ENCODE results near the gene RNF225.
A peak's percentile ranks its signal among the peaks of the same experiment; 100 is the strongest.
"Not testable (repeated sequence)": the region's sequence is repeated elsewhere in the genome, so short reads cannot be mapped to it uniquely, and the experiment has no call there.

The RNF225 gene

DNA sequence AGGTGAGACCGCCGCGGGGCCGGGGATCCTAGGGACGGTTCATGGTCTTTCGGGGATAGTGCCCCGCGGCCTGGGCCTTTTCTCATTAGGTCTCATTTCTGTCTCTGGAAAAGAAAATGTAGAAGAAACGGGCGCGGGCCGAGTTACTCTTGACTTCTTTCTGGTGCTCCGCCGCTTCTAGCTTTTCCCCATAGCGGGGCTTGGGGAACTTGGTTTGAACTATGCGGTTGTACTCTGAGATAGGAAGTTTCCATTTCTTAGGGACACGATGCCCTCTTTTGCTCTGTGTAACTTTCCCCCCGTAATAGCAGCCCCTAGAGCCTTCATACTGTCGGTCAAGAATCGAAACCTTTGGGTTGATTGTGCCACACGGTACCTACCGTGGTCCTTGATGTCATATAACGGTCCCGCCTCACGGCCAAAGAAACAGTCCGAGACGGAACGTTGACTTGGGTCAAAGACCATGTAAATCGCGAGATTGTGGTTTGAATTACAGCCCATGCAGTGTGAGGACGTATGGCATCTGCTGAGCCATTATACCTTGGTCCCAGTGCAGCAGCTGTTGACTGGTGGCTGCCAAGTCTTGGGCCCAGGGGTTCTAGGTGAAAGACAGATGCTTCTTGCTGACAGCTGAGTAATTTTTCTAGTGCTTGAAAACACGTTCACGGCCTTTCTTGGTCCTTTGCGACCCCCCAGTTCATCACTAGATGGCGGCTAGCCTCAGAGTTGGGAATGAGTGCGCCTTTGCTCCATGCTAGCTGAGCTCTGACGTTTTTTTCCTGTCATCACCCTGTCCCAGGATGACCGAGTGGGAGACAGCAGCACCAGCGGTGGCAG, 7.9 kb upstream of the RNF225 start:
- DNase-seq (ENCODE audit: low spot score) = no peak

DNA sequence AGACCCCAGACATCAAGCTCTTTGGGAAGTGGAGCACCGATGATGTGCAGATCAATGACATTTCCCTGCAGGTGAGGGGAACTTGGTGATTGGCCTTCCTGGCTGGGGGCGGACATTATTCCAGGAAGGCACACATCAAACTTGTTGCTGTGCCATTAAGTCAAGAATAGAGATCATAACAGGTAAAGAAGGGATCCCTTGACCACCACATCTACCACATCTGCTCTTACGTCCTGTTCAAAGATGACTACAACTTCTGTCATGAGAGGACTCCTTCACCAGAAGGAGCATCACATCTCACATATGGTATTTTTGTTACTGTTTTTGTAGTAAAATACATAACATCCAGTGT, 7.3 kb upstream of the RNF225 start:
- no peak for DNase-seq (ENCODE audit: low spot score)

DNA sequence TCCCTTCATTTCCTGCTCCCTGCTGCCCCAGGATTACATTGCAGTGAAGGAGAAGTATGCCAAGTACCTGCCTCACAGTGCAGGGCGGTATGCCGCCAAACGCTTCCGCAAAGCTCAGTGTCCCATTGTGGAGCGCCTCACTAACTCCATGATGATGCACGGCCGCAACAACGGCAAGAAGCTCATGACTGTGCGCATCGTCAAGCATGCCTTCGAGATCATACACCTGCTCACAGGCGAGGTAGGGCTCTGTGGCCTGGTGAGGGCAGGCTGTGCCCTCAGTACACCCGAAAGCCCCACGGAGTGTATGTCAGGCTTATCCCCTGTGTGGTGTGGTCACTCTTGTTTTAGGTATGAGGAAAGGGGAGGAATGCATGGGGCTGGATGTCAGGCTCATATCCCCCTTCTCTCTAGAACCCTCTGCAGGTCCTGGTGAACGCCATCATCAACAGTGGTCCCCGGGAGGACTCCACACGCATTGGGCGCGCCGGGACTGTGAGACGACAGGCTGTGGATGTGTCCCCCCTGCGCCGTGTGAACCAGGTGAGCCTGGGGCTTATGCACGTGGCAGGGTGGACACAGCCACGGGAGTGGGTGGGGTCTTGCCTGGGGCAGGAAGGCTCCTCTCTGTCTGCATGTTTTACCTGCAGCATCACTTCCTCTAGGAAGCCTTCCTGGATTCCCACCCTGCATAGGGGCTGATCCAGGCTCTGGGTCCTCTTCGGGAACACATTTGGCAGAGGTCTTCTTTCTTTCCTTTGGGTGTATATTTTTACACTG, 2.3 kb upstream of the RNF225 start:
- no peak for DNase-seq (ENCODE audit: low spot score)

DNA sequence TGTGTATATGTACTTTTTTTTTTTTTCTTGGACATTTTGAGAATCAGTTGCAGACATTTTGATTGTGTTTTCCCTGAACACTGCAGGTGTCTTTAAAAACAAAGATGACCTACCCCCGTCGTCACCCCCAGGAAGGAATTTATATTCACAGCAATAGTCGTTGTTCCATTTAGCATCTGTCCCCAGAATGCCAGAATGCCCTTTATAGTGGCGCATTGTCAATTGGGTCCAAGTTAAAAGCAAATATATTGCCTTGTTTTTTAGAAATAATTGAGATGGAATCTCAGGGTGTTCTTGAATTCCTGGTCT, 1.8 kb upstream of the RNF225 start:
- no peak for DNase-seq (ENCODE audit: low spot score)

DNA sequence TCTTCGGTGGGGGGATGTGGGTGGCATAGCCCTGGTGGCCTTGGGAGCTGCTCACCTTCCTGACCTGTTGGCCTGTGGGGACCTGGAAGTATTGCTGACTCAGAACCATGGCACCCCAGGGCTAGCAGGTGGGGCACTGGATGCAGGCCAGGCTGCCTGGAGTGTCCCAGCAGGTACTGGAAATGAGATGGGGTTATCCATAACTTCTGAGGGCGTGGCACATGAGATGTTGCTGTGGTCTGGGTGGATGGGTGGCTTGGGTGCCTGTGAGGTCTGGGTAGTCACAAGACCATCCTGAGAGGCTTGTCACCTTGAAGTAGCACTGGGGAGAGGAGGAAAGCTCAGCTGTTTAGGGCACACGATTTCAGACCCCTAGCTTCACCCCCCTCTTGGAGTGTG, 636 bp upstream of the RNF225 start:
- no peak for DNase-seq (ENCODE audit: low spot score)

DNA sequence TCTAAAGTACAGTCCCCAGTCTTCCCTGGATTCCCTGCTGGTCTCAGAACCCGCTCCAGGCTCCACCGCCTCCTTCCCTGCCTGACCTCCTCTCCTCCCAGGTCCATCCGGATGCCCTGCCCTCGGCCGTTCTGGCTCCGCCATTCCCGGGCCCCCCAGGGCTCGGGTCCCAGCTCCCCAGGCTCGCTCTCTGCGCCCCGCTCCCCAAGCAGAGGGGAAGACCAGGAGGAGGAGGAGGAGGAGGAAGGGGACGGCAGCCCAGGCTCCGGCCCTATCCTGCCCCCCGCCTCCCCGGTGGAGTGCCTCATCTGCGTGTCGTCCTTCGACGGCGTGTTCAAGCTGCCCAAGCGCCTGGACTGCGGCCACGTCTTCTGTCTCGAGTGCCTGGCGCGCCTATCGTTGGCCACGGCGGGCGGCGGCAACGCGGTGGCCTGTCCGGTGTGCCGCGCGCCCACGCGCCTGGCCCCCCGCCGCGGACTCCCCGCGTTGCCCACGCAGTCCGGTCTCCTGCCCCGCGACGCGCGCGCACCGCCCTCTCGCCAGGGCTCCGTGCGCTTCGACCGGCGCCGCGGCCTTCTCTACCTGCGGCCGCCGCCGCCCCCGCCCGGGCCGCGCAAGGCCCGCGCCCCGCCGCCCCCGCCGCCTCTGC, 647 bp downstream of the RNF225 start:
- DNase-seq (ENCODE audit: low spot score) = no peak

DNA sequence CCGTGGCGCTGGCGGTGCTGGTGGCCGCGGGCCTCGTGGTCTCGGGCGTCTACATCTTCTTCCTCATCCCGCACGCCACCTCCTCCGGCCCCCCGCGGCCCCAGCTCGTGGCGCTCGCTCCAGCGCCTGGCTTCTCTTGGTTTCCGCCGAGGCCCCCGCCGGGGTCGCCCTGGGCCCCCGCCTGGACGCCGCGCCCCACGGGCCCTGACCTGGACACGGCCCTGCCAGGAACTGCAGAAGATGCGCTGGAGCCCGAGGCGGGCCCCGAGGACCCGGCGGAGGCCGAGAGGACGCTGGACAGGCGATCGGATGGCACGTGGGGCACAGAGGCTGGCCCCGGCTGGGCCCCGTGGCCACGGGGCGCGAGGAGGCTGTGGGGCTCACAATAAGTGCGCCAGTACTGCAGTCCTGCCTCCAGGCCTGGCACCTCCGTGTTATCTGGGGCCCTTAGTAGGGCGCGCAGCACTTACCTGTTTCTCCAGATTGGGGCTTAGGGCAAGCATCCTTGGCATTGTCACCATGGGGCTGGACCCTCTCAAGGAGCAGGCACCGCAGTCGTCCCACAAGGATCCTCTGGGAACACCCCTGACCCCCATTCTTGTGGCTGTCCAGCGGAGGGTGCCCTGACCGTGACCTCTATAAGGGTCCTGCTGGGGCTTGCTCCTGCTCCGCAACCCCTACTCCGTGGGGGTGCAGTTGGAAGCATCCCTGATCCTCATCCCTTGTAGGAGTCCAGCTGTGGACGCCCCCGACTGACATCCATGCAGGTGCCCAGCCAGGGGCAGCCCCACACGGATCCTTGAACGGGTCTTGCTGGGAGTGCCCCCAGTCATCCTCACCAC, 1.5 kb downstream of the RNF225 start:
- DNase-seq (ENCODE audit: low spot score) = no peak

DNA sequence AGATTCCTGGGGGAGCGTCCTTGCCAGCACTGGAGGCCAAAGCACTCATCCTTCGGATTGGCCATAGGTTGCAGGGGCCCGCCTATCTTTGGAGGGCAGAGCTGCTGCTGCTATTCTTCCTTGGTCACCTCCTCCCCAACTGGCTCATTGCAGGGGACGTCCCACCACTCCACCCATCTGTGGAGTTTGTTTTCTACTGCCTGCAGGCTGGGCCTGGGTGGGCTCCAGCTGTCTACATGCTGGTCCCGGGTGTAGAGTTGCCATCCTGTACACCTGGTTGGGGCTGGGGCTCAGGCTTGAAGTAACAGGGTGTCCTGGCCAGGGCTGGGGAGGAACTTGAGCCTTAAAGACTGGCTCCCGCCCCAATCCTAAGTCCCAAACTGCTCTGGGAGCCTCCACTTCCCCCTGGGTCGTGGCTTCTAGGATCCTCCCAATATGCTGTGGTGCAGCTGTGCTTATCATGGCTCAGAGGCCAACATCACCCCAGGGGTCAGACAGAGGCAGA, 2.1 kb downstream of the RNF225 start:
- no peak for DNase-seq (ENCODE audit: low spot score)

DNA sequence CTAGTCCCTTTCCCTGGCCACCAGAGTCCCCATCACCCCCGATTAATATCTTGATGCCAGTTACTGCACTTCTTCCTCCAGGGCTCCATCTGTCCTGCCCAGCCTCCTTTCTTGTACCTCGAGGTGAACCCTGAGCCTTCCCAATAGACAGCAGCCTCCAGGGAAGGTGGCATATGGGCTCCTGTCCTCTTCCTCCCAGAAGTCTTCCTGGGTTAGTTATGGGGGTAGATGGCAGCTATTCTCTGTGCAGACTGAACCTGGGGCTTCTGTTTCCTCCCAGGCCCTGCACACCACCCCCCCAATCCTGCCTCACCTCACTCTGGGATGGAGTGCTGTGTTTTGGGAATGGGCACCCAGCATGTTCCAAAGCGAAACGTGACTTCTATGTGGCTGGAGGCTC, 2.6 kb downstream of the RNF225 start:
- DNase-seq (ENCODE audit: low spot score) = no peak

DNA sequence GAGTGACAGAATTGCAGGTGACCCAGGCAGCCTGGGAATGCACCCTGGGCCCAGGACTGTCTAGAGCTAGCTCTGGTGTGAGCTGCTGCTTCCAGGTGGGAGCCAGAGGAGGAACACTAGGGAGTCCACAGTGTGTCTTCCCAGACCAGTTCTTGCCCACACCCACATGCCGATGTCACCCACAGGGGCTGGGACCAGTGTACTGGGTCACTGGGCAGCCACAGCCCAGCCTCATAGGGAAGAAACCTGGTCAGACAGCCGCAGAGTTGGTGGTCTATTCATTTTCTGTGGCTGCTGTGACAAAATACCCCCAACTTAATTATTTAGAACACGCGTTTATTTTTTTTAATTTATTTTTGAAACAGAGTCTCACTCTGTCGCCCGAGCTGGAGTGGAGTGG, 3.1 kb downstream of the RNF225 start:
- DNase-seq (ENCODE audit: low spot score) = no peak

DNA sequence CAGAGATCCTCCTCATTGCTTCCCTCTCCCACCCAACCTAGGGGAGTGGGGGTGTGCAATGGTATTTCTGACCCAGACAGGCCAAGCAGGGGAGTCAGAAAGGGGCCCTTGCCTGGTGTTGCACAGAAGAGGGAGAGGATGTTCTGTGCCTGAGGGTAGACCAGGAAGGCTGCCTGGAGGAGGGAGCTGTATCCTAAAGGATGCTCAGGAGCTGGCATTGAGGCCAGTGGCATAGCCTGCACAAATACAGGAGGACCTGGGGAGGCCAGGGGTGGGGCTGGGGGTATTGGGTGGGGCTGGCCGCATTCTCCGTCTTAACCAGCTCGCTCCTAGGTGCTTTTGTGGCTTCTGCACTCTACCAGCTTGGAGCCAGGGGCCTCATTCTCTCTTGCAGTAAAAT, 4.4 kb downstream of the RNF225 start:
- peak; percentile 3 for DNase-seq (ENCODE audit: low spot score)

DNA sequence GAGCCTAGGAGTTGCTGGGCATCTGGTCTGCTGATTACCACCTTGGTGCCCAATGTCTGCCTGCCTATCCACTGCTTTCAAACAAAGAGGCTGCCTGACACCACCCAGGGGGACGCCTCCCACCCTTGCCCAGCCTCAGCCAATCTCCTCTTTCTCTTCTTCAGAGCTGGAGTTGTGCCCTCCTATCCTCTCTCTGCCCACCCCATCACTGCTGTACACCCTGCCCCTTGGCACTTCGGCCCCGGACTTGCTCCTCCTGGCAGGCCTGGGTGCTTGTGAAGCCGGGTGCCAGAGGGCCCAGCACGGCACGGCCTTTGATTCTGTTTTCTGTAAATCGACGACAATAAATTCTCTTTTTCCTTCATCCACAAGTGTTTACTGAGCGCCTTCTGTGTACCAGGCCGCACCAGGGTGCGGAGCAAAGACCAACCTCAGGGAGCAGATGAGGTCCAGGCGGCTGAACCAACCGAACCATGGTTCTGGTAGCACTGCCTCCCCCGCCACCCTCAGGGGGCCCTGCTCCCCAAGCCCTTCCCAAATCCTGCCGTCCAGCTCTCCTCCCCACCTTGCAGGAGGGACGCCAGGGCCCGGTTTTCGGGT, 5.0 kb downstream of the RNF225 start:
- no peak for DNase-seq (ENCODE audit: low spot score)

DNA sequence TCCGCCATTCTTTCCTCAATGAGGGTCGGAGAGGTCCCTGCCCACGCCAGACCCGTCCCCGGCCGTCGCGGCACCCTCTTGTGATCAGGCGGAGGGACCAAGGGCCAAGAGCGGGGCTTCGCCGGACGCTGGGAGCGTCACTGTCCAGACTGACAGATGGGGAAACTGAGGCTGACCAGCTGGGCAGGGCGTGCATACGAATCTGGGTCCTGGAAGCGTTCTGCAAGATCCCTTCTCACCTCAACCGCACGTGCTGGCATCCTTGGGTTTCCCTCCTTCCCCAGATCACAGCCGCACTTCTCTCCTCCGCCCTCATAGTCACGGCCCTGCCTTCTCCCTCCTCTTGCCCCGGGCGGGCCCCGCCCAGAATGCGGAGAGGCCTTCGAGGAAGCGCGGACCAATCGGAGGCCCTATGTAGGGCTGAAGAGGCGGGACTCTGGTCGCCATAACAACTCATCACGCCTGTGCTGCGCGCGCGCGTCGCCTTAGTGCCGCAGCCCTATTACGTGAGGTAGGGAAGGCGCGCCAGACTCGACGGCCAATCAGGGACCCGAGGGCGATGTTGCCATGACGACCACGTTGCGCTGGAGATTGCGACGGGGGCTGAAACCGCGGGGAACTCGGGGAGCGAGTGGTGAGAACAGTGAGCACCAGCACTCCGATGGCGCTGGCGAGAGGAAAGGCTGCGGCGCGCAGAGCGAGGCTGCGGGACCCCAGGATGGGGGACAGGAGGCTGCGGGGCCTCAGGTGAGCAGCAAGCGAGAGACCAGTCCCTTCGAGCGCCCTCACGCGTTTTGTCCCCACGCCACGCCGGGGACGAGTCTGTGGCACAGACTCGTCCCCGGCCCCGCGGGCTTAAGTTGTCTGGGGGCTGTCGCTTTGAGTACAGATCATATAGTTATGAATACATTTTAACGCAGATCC, 5.7 kb downstream of the RNF225 start:
- peak; percentile 98 for DNase-seq (ENCODE audit: low spot score)

DNA sequence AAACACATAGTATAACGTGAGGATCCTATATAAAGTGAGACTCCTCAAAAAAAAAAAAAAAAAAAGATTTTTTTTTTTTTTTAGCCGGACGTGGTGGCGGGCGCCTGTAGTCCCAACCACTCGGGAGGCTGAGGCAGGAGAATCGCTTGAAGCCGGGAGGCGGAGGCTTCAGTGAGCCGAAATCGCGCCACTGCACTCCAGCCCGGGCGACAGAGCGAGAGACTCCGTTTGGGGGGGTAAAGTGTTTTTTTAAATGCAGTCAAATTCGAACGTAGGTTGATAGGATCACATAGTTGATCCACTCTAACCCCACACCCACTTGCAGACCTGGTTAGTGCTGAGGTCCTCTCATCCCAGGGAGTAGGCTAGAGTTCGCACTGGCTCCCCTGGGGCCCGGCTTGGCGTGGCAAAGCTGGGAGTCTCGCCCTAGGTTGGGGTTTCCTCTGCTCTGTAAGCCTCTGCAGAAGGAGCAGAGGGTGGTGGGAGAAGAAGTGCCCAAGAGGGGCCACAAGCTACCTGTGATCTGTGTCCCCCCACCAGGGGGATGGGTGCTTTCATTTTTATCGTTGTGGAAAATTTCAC, 6.5 kb downstream of the RNF225 start:
- DNase-seq (ENCODE audit: low spot score) = no peak

DNA sequence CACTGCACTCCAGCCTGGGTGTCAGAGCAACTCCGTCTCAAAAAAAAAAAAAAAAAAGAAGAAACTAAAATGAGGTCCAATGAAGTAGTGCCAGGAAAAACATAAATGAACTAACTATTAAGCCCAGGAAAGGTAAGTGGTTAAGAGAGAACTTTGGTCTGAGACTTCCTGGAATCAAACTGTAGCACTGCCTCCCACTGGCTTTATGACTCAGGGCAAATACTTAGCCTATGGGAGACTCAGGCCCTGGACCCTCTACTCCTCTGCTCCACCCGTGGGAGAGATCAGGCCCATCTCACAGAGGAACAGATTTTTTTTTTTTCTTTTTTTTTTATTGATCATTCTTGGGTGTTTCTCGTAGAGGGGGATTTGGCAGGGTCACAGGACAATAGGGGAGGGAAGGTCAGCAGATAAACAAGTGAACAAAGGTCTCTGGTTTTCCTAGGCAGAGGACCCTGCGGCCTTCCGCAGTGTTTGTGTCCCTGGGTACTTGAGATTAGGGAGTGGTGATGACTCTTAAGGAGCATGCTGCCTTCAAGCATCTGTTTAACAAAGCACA, 8.5 kb downstream of the RNF225 start:
- DNase-seq (ENCODE audit: low spot score) = not testable (repeated sequence)

DNA sequence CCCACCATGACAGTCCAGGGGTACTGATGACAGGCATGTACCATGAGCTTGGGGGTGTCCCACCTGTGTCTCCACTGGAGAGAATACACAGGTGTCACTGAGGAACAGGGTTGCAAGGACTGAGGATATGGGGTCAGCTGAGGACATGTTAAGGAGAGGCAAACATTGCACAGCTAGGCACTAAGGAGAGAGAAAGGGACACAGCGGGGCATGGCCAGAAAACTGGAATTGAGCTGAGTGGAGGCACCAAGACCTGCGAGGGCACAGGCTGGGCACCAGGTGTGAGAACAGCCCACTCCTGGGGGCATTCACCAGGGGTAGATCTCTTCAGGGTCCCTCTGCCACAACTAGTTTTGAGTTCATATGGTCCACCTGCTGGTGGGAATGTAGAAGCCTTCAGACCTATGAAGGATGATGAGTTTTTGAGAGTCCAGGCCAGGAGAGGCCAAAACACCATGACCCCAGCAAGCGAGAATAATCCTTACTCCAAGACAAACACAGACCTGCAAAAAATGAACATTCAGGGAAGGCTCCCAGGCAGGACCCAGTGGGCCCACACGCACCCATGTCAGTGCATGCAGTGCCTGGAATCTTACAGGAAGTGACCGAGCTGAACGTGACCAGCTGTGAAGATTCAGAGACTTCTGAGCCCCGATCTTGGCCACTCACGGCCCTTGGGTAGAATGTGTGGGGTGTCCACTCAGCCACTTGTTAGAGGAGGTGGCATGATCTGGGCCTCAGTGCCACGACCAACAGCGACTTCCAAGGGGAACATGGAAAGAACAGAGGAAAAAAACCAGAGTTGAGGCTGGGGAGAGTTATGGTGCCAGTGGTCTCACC, 11.6 kb downstream of the RNF225 start:
- no peak for DNase-seq (ENCODE audit: low spot score)

DNA sequence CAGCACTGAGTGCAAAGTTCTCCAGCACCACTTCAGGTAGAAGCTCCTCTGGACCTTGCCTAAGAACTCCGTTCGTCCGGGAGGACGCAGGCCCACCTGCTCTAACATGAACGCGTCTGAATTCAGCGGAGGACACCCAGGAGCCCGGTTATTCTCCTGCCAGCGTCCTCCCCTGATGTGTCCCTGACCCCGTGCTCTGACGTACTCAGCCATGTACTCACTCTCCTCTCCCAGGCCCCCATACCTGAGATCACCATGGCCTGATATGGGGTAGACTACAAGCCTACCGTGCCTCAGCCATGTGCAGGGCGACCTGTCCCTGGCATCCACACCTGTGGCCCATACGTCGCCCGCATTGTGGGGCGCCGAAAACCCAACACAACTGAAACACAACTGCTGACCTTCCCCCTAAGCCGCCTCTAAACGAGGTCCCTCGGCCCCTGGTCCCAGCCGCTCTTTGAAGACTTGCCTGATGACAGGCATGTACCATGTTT, 12.2 kb downstream of the RNF225 start:
- no peak for DNase-seq (ENCODE audit: low spot score)

DNA sequence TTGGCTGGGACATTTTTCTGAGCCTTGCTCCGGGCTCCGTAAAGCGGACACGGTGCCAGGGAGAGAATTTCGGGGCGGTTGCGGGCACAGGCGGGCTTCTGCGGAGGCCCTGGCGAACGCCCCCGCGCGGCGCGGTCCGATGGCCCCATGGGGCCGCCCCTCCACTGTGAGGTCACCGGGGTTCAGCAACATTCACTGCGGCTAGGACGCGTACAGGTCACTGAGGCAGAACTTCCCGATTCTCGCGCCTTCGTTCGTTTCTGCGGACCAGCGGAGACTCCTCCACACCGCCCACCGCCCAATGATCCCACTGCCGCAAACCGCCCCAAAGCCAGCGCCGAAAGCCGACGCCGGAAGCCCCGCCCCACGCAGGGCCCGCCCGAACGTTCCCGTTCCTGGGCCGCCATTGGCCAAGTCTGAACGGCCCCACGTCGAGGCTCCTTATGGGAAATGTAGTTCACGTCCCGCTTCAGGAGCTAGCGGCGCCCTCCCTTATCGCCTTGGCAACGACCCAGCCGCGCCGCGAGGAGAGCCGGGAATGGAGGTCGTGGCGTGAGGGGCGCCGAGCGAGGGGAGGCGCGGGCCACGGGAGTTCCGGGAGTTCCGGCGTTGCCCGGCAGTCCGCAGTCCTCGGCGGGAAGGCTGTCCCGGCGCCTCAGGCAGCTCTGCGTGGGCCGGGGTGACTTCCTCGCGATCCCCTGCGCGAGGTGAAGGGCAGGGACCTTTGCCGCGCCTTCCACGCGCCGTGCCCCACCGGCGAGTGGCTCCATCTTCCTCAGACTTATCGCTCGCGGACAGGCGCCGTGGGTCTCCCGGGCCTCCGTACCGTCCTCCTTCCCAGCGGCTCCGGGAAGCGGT, 12.9 kb downstream of the RNF225 start, which contains the start of gene ZNF584:
ZNF584 (plus strand) TSS at position 498 of the 858 bp plus-strand sequence. CDS start 499 bp downstream, outside the sequence.
- DNase-seq (ENCODE audit: low spot score) = peak; percentile 95
